ENCODE data around the gene MYO9B.
"Not testable (repeated sequence)": the region's sequence is repeated elsewhere in the genome, so short reads cannot be mapped to it uniquely, and the experiment has no call there.

The MYO9B gene

DNA sequence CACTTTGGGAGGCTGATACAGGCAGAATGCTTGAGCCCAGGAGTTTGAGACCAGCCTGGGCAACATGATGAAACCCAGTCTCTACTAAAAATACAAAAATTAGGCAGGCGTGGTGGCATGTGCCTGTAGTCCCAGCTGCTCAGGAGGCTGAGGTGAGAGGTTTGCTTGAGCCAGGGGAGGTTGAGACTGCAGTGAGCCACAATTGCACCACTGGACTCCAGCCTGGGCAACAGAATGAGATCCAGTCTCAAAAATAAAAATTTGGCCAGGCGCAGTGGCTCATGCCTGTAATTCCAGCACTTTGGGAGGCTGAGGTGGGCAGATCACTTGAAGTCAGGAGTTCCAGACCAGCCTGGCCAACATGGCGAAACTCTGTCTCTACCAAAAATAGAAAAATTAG lies 19.1 kb downstream of the MYO9B start:
- not testable (repeated sequence) for DNase-seq

- DNase-seq = no peak
Measured at GRCh38 chr19:17095141-17095919, 19.8 kb downstream of the MYO9B start.

- DNase-seq = no peak
Measured at GRCh38 chr19:17097593-17098126, 22.1 kb downstream of the MYO9B start.

GRCh38 chr19:17098326-17098725 lies 22.7 kb downstream of the MYO9B start:
- DNase-seq = no peak

- DNase-seq = no peak
Measured at GRCh38 chr19:17101686-17102628, 26.4 kb downstream of the MYO9B start.

- peak; percentile 47 for DNase-seq
Measured at GRCh38 chr19:17103177-17103576, 27.6 kb downstream of the MYO9B start.

DNA sequence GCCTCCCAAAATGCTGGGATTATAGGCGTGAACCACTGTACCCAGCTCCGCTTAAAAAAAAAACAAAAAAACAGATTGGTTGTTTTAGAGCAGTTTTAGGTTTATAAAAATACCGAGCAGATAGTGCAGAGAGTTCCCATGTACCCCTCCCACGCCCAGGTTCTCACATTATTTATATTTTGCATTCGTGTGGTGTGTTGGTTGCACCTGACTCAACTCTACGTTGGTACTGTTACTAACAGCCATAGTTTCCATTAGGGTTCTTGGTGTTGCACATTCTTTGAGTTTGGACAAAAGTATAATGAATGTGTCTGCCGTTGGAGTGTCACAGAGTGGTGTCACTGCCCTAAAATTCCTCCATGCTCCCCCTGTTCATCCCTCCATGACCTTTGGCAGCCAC lies 29.1 kb downstream of the MYO9B start:
- no peak for DNase-seq

GRCh38 chr19:17105556-17105955 lies 30.0 kb downstream of the MYO9B start:
- no peak for DNase-seq

DNA sequence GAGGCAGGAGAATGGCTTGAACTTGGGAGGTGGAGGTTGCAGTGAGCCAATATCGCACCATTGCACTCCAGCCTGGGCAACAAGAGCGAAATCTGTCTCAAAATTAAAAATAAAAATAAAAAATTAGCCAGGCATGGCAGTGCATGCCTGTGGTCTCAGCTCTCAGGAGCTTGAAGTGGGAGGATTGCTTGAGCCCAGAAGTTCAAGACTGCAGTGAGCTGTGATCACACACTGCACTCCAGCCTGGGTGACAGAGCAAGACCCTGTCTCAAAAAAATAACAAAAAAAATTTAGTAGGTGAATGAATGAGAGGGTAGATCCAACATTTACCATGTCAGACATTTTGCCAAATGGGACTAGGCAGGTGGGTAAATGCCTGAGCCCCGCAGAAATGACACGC lies 31.4 kb downstream of the MYO9B start:
- not testable (repeated sequence) for DNase-seq

- DNase-seq = peak; percentile 27
Measured at GRCh38 chr19:17107546-17108452, 32.2 kb downstream of the MYO9B start.

- no peak for DNase-seq
Measured at GRCh38 chr19:17108453-17108784, 32.8 kb downstream of the MYO9B start.

GRCh38 chr19:17109300-17109699 lies 33.7 kb downstream of the MYO9B start:
- DNase-seq = no peak

DNA sequence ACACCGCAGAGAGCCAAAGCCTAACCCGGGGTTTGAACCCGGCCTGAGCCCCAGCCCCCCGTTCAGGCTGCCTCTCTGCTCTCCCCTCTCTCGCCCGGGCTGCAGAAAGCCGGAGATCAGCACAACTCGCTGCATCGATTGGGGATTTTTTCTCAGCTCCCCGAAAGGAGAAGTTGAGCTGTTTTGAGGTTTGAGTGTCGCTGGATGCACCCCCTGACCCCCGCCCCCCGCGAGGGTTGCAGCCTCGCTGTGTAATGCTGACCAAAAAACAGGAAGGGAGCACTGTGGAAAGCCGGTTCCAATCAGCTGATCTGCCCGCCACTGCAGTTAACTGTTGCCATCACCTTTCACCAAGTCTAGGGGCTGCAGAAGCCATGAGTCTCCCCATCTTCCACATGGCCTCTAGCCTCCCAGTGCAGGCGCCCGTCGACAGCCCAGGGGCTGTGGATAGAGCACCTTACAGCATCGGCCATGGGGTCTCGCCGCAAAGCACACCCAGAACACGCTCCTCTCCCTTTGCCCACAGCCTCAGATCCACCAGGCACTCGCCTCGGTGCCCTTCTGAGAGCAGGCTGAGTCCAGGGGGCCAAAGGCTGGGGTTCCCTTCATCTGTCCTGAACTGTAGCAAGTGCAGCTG lies 34.5 kb downstream of the MYO9B start:
- peak; percentile 41 for DNase-seq

DNA sequence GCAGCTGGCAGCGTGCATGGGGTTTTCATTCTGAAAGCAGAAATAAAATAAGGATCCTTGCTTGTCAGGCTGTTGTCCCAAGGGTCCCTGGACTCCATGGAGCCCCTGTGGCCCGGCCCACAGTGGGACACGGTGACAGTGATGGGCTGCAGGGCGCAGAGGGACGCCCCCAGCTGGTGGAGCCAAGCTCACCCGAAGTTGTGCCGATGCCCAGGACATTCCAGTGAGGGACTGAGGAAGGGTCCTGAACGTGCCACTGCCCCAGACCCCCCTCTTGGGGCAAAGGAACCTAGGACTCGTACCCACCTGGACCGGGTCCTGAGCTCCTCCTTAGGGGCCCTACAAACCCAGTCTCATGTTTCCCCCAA lies 35.0 kb downstream of the MYO9B start:
- no peak for DNase-seq

DNA sequence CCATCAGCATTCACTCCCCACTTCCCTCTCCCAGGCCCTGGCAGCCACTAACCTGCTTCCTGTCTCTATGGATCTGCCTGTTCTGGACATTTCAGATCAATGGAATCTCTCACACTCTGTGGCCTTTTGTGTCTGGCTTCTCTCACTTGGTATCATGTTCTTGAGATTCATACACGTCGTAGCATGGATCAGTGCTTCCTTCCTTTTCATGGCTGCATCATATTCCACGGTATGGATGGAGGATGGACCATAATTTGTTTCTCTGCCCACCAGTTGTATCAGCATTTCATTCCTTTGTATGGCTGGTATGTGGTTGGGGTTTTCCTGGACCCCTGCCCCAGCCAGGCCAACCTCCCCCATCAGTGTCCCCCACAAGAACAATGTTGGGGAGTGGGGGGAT lies 36.2 kb downstream of the MYO9B start:
- no peak for DNase-seq

DNA sequence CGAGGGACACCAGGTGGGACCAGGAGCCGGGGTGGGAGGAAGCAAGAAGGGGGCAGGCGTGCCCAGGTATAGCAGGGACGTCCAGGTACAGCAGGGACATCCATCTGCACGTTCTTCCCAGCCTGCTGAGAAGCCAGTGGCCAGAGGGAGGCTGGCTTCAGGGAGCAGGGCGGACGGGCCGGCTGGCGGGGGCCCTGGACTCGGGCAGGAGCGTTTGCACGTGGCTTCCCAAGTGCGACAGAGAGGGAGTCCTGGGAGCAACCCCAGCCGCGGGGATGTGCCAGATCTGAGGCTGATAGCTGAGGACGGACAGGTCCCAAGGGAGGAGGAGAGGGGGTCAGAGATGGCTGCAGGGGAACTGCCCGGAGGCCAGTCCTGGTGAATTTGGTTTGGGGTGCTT lies 36.7 kb downstream of the MYO9B start:
- no peak for DNase-seq

GRCh38 chr19:17112700-17113099 lies 37.1 kb downstream of the MYO9B start:
- no peak for DNase-seq

DNA sequence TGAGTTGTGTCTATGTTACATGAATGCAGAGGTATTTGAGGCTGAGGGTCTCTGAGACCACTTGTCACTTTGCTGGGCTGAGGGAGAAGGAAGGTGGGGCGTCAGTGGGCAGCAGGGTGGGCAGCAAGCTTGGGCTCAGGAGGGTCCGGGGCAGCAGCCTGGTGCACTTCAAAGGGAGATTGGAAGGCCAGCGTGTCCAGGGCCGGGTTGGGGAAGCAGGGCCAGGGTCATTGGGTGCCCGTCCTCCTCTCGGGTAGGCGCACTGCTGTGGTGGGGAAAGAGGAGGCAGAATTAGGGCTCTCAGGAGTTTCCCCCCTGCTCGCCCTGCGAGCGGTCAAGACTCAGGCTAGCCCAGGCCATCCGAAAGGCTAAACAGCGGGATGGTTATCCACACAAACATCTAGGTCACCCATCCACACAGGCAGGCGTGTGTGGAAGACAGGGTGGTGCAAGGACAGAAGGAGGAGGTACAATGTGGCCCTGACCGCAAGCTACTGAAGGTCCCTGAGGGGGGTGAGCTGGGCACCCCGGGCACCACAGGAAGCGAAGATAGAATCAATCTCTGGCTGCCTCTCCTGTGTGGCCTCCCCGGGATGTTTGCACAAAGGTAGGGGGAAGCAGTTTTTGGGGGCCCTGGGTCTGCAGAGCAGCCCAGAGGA lies 37.7 kb downstream of the MYO9B start:
- DNase-seq = no peak

DNA sequence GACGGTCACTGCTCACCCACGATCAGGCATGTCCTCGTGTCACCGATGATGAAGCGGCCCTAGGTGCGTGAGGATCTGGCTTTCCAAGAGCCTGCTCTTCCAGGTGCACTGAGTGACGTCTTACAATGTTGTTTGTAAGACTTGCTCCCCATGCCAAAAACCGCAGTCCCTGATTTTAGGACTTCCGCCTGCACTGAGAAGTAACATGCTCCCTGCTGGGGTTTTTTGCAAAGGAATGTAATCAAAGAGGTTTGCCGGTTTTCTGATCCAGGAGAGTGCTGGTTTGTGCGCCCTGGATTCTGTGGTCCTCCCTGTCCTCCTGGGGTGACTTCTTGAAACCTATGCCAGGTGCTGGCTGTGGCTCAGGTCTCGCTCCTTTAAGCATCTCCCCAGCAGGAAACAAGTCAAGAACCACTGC lies 38.8 kb downstream of the MYO9B start:
- DNase-seq = no peak

DNA sequence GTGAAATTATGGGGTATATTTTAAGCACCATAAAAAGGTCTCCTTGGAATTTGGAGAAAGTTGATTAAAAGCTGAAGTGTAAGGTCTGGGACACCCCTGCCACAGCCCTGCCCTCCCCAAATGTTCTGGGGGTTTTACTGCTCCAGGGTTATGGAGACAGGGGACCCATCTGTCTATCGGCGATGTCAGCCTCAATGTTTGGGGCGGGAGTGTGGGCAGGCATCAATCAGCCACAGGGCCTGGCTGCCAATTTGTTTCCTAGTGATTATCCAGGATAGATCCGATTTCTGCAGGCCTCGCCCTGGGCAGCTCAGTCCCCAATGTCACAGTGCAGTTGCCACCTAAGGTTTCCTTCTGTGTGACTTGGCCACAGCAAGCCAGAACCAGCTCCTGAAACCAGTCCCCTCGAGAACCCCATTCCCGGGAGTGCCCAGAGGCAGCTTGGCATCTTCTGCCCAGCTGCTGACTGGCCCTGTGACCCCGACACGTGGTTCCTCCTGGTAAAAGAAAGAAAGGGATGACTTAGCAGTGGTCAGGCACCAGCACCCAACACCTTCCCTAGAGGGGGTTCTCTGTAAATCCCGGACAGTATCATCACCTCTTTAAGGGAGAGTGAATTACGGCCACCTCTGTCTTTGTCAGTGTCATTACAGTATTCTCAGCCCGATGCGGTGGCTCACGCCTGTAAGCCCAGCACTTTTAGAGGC lies 41.6 kb downstream of the MYO9B start:
- DNase-seq = no peak

GRCh38 chr19:17118957-17119356 lies 43.4 kb downstream of the MYO9B start:
- DNase-seq = no peak

All from stimulated activated CD8-positive, alpha-beta memory T cell treated with anti-CD3 and anti-CD28 coated beads, Interleukin-4, amount 100 ng/mL, for 48 hours (primary cell).